H1 (cell line): ENCODE data around the gene TBK1.
A peak's percentile ranks its signal among the peaks of the same experiment; 100 is the strongest.

ENCODE experiments used
- CTCF ChIP-seq, 3 experiments: IDR thresholded peaks; 1 replicate in 2 of 3; 2 replicates in 1 of 3; pipeline versions ENCODE4 v1.5.1 to v1.6.1; 2011; ENCODE audit warnings: low read length in 3 of 3, mild to moderate bottlenecking in 3 of 3, inconsistent platforms in 2 of 3, low read depth in 1 of 3, moderate library complexity in 1 of 3; ENCODE audit not compliant: insufficient read depth in 1 of 3; ENCODE audit errors: control extremely low read depth in 1 of 3
- EZH2 ChIP-seq: fragments of 200-600 bp; sonication (generic); IDR thresholded peaks from 2 replicates; pipeline ENCODE4 v1.7.1; 2012; ENCODE audit warnings: low read depth, mild to moderate bottlenecking, moderate library complexity, low read length, inconsistent platforms; ENCODE audit not compliant: severe bottlenecking
- GTF2F1 ChIP-seq: IDR thresholded peaks from 2 replicates; pipeline ENCODE4 v1.6.1; 2012; ENCODE audit warnings: low read depth, low read length, improper control_type of control experiment, borderline replicate concordance
- POLR2A ChIP-seq, 2 experiments: IDR thresholded peaks; 1 replicate in 1 of 2; 2 replicates in 1 of 2; pipeline ENCODE4 v1.6.1; 2011; ENCODE audit warnings: low read depth in 2 of 2, low read length in 2 of 2, mild to moderate bottlenecking in 2 of 2; ENCODE audit errors: control extremely low read depth in 1 of 2
- SRF ChIP-seq: IDR thresholded peaks from 2 replicates; pipeline ENCODE4 v1.6.1; 2011; ENCODE audit warnings: mild to moderate bottlenecking, low read depth, low read length, moderate library complexity
- TCF12 ChIP-seq: IDR thresholded peaks from 2 replicates; pipeline ENCODE4 v1.6.1; 2011; ENCODE audit warnings: low read depth, mild to moderate bottlenecking, low read length

GRCh38 chr12:64407342-64408223 is 44.3 kb upstream of the TBK1 start:
- TF ChIP-seq CTCF (IDR thresholded peaks at IDR 0.05; ENCODE audit: control extremely low read depth in 1 of 3, insufficient read depth in 1 of 3, low read depth in 1 of 3, low read length in 3 of 3) (no peak), EZH2 (no peak), TCF12 (no peak), POLR2A (IDR thresholded peaks at IDR 0.05; ENCODE audit: control extremely low read depth in 1 of 2, low read depth in 2 of 2, low read length in 2 of 2) (peak in 1 of 2 experiments; percentile 26; a peak in 1 of 3 replicates), GTF2F1 (no peak), SRF (no peak)
